GM13977 (cell line): Measurements from ENCODE around the gene ORAI3.

Experiments
- DNase-seq: peaks from one replicate; pipeline ENCODE4 v3.0.0; 2012; ENCODE audit warnings: low spot score
- CTCF ChIP-seq: IDR thresholded peaks from 2 replicates; pipeline ENCODE4 v1.5.1; 2012; ENCODE audit warnings: mild to moderate bottlenecking, control low read depth; ENCODE audit not compliant: insufficient read depth; ENCODE audit errors: extremely low read depth, missing control alignments
- in situ Hi-C: fragments of 300-500 bp; cut with MboI; formaldehyde crosslinking; loops from one replicate; pipeline ENCODE4 v1.12.0; 2022; ENCODE audit warnings: low sequenced_read_pairs, low pct_unique_long_range_greater_than_20kb, mixed read lengths, inconsistent platforms; ENCODE audit not compliant: unreplicated experiment

ORAI3 gene

GRCh38 chr16:30980959-30981358 lies 32.1 kb downstream of the ORAI3 start:
- no peak for DNase-seq
- no peak for TF ChIP-seq CTCF
- in situ Hi-C loops: no loop called here

- in situ Hi-C loops: no loop called here
- DNase-seq: no peak
- no peak for TF ChIP-seq CTCF
Observed at GRCh38 chr16:30982548-30983288, 33.9 kb downstream of the ORAI3 start.

- TF ChIP-seq CTCF: no peak
- in situ Hi-C loops: no loop called here
- DNase-seq: no peak
Observed at GRCh38 chr16:30983289-30983889, 34.5 kb downstream of the ORAI3 start.

- DNase-seq: no peak
- TF ChIP-seq CTCF: no peak
- in situ Hi-C loops: no loop called here
Observed at GRCh38 chr16:30983898-30984610, 35.2 kb downstream of the ORAI3 start.

- in situ Hi-C loops: no loop called here
- peak; percentile 91 for TF ChIP-seq CTCF
- DNase-seq: peak; percentile 92
Observed at GRCh38 chr16:30984669-30985400, 36.0 kb downstream of the ORAI3 start, which contains the start of gene HSD3B7. TSS of gene HSD3B7 (plus strand) at chr16:30985207. CDS start at chr16:30985659, 452 bp downstream.

GRCh38 chr16:30985401-30986128 lies 36.7 kb downstream of the ORAI3 start:
- in situ Hi-C loops: no loop called here
- peak; percentile 11 for TF ChIP-seq CTCF
- DNase-seq: no peak
